Kidney (tissue), 14 donors: ENCODE measurements around the gene DIPK1A. TPM values are rescaled to one million over a fixed set of nuclear protein-coding genes. Genes with fewer than 3 reads are reported as not detected.

Experiments
- DNase-seq, 5 donors: peaks; one replicate each; pipeline ENCODE4 v3.0.0-alpha.2; 2013 to 2020
- FAIRE-seq: peaks from 2 replicates; lab custom pipeline; 2012; peaks lifted over from hg19 to GRCh38; lab: Jason Lieb, UNC
- H3K27ac ChIP-seq, 2 donors: one replicate each; pipeline ENCODE4 v1.7.0; 2013; ENCODE audit warnings: low read depth in 2 of 2, low read length in 2 of 2, inconsistent platforms in 1 of 2
- H3K27me3 ChIP-seq: one replicate; pipeline ENCODE4 v1.7.1; 2013; ENCODE audit warnings: low read length, inconsistent platforms; ENCODE audit not compliant: control insufficient read depth, insufficient read depth
- H3K36me3 ChIP-seq, 3 donors: one replicate each; pipeline versions ENCODE4 v1.7.0 to v1.7.1; 2013; ENCODE audit warnings: low read length in 3 of 3, control low read depth in 1 of 3, inconsistent platforms in 1 of 3; ENCODE audit not compliant: insufficient read depth in 3 of 3, control insufficient read depth in 2 of 3
- H3K4me1 ChIP-seq, 3 donors: one replicate each; pipeline versions ENCODE4 v1.7.0 to v1.7.1; 2013; ENCODE audit warnings: low read length in 3 of 3, inconsistent platforms in 1 of 3, low read depth in 1 of 3; ENCODE audit not compliant: control insufficient read depth in 2 of 3, insufficient read depth in 2 of 3
- H3K4me3 ChIP-seq, 3 donors: one replicate each; pipeline versions ENCODE4 v1.7.0 to v1.8.1; 2013; ENCODE audit warnings: low read length in 3 of 3, control low read depth in 1 of 3, inconsistent platforms in 1 of 3
- H3K9ac ChIP-seq, 3 donors: one replicate each; pipeline versions ENCODE4 v1.7.0 to v1.7.1; 2013; ENCODE audit warnings: low read length in 3 of 3, control low read depth in 1 of 3, inconsistent platforms in 1 of 3
- H3K9me3 ChIP-seq, 3 donors: one replicate each; pipeline versions ENCODE4 v1.7.0 to v1.7.1; 2013; ENCODE audit warnings: low read length in 3 of 3, control low read depth in 1 of 3, inconsistent platforms in 1 of 3; ENCODE audit not compliant: control insufficient read depth in 2 of 3, insufficient read depth in 1 of 3
- intact Hi-C: fragments of 100-400 bp; cut with DNase I; formaldehyde crosslinking; loops from one replicate; pipeline ENCODE4 v1.11.1; 2022
- polyA plus RNA-seq: library from polyadenylated mRNA; stranded (reverse); fragments of 350-450 nt; fragmentation: Illumina TruSeq; extraction: RNeasy Lipid Tissue Mini Kit (QIAGEN cat#74804); gene quantifications from one replicate; pipeline ENCODE4 v1.2.3, GENCODE V29; 2014; ENCODE audit warnings: low read depth, low replicate concordance; ENCODE audit not compliant: insufficient read depth
- total RNA-seq: library from RNA; stranded (reverse); fragmentation: NEBNext Ultra II Directional; extraction: Animal tissue kit (Norgen Biotek cat#: 25700); gene quantifications from one replicate; pipeline ENCODE4 v1.2.1, GENCODE V29; 2021
- TF ChIP-seq, protein P1 (sequence below): IDR thresholded peaks from 3 replicates; pipeline ENCODE4 v1.5.1; 2012; ENCODE audit warnings: mild to moderate bottlenecking, moderate library complexity, borderline replicate concordance; ENCODE audit not compliant: insufficient read depth; ENCODE audit errors: extremely low read depth
- donor health status: control.
- donor health status: control.
- donor health status: control.
- donor health status: control.
- donor health status: control.
- donor health status: DM: yes; HTN: yes; CAD: no.
- donor health status: Normal renal cell carcinoma (clear cell type).

DIPK1A gene
- total and polyA plus RNA-seq, 2 donors from 2014 or later = 4.0 to 6.1 TPM

DNA sequence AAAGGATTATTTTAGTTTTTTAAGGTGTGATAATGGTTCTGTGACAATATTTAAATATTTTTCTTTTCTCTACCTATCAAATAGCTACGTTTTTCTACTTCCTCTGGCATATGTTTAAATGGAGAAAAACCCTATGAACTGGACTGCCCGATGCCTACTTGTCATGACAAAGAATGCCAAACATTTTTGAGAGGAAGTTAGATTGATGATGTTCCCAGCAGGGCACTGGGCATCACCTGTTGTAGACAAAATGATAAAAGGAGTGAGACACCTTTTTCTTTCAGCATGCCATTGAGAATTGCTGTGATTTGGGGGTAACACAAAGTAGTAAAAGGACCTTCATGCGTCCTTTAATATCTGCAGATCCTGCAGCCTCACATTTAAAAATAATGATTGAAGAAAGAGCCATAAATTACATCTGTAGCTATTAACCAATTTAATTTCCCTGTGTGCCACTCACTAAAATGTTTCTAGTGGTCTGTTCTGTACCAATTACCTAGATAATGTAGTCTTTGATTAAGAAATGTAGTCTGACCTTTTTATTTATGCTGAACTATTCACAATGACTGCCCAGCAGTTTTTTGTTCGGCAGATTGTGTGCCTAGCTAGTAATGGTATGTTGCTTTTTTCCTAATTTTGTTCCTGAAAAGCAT, 81.8 kb downstream of the DIPK1A start:
- FAIRE-seq = no peak

DNA sequence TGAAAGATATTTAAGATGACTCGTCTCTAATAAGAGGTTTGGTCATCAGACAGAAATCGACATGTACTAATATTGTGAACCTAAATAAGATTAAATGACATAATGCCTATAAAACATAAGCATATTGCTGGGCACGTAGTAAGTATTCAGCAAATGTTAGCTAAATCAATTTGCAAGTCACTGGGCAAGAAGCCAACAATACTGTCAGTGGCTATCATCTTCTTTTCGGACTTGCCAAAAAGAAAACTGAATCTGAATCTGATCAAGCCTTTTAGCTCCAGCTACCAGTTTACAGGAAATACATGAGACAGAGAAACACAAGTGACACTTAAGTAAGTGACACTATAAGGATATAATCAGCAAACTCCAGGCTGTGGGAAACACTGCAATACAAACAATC, 83.5 kb downstream of the DIPK1A start:
- no peaks in the 10 kb centered on the region for H3K36me3 ChIP-seq
- no peak overlapping the region for H3K4me3 ChIP-seq
- peaks cover 0 to 1% (median 0%) of the 10 kb centered on the region in 3 donors for H3K9me3 ChIP-seq
- TF ChIP-seq, protein P1, sequence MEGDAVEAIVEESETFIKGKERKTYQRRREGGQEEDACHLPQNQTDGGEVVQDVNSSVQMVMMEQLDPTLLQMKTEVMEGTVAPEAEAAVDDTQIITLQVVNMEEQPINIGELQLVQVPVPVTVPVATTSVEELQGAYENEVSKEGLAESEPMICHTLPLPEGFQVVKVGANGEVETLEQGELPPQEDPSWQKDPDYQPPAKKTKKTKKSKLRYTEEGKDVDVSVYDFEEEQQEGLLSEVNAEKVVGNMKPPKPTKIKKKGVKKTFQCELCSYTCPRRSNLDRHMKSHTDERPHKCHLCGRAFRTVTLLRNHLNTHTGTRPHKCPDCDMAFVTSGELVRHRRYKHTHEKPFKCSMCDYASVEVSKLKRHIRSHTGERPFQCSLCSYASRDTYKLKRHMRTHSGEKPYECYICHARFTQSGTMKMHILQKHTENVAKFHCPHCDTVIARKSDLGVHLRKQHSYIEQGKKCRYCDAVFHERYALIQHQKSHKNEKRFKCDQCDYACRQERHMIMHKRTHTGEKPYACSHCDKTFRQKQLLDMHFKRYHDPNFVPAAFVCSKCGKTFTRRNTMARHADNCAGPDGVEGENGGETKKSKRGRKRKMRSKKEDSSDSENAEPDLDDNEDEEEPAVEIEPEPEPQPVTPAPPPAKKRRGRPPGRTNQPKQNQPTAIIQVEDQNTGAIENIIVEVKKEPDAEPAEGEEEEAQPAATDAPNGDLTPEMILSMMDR = no peak
- intact Hi-C loops = no loop called here
- H3K9ac ChIP-seq = no peak overlapping the region
- no peak for FAIRE-seq
- no peak for DNase-seq
- H3K27me3 ChIP-seq = no peaks in the 10 kb centered on the region
- H3K4me1 ChIP-seq = no peaks in the 10 kb centered on the region
- no peak overlapping the region for H3K27ac ChIP-seq

More for the DNA sequence above, 81.8 kb downstream of the DIPK1A start:
- no peak overlapping the region for H3K9ac ChIP-seq
- no peak for DNase-seq
- TF ChIP-seq, protein P1 = no peak
- intact Hi-C loops = no loop called here
- no peak overlapping the region for H3K27ac ChIP-seq
- no peaks in the 10 kb centered on the region for H3K27me3 ChIP-seq
- H3K9me3 ChIP-seq = no peaks in the 10 kb centered on the region
- no peaks in the 10 kb centered on the region for H3K36me3 ChIP-seq
- no peaks in the 10 kb centered on the region for H3K4me1 ChIP-seq
- H3K4me3 ChIP-seq = no peak overlapping the region

DNA sequence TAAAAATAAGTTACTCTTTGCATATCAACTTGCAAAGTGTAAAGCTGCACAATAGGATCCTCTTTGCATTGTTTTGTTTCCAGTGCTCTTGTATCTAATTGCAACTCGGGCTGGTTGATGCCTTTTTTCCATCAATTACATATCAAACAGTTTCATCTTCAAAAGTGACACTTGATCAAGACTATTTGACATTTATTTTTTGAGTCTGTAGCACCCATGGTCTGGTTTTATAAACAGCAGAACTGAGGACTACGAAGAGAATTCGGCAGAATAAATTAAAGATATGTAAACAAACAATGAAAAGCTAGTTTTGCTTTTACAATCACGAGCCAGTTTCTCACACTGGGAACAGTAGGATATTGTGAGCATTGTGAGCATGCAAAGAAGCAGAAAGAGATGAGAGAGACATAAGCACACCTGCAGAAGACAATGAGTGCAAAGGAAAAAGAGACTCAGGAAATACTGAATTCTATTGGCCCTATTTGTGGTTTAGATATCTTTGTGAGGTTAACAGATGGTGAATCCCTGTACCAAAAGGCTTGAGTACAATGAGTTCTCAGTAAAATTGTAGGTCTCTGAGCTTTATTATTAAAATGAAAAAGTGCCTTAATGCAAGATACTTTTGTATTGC, 84.1 kb downstream of the DIPK1A start:
- Histone ChIP-seq H3K36me3 (no peaks in the 10 kb centered on the region), H3K4me3 (no peak overlapping the region), H3K4me1 (no peaks in the 10 kb centered on the region), H3K27ac (no peak overlapping the region), H3K27me3 (no peaks in the 10 kb centered on the region), H3K9ac (no peak overlapping the region), H3K9me3 (peaks cover 0 to 6% (median 0%) of the 10 kb centered on the region in 3 donors)
- DNase-seq = no peak
- intact Hi-C loops = no loop called here
- TF ChIP-seq, protein P1 = no peak
- no peak for FAIRE-seq
